ENCODE measurements around the gene EPHA3.

The EPHA3 gene

DNA sequence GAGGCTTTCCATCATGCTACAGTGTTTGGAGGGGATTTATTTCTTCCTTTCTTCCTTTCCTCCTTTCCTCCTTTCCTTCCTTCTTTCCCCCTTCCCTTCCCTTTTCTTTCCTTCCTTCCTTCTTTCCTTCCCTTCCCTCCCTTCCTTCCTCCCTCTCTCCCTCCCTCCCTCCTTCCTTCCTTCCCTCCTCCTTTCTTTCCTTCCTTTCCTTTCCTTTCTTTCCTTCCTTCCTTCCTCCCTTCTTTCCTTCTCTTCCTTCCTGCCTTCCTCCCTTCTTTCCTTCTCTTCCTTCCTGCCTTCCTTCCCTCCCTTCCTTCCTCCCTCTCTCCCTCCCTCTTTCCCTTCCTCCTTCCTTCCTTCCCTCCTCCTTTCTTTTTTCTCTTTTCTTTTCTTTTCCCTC is 127.2 kb downstream of the EPHA3 start:
- no peak for DNase-seq

- DNase-seq: no peak
Observed at GRCh38 chr3:89238846-89239245, 131.4 kb downstream of the EPHA3 start.

- no peak for DNase-seq
Observed at GRCh38 chr3:89239774-89240173, 132.4 kb downstream of the EPHA3 start.

GRCh38 chr3:89245612-89246011 is 138.2 kb downstream of the EPHA3 start:
- no peak for DNase-seq

DNA sequence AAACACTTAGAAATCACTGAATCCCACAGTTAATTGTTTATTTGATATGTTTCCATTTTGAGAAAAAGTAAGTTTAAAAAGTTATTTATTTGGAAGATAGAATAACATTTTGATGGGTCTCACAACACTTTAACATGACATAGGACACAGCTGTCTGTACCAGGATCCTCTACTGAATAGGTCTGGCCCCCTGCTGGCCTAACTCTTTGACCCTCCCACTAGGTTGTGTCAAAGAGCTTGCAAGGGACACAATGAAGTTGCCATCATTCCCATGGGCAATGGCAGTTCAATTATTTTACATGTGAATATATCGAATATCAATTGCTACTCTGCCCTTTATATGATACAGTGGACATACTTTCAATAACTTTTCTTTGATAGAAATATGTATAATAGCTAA is 138.9 kb downstream of the EPHA3 start:
- DNase-seq: no peak

DNA sequence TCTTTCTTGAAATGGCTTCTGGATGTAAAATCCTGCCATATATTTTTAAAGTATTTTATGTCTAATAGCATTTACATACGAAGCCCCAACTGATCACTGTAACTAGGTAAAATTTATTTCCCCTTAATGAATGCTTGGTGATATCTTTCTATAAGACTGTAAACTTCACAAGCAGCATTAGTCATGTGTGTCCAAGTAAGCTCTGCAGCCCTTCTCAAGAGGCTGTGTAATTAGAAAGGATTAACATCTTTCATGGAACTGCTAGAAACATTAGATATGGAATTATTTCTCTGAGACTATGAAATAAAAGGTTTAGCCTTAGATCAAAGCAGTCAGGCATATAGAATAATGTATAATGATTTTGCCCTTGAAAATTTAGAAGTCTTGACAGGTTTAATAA is 143.3 kb downstream of the EPHA3 start:
- DNase-seq: no peak

DNA sequence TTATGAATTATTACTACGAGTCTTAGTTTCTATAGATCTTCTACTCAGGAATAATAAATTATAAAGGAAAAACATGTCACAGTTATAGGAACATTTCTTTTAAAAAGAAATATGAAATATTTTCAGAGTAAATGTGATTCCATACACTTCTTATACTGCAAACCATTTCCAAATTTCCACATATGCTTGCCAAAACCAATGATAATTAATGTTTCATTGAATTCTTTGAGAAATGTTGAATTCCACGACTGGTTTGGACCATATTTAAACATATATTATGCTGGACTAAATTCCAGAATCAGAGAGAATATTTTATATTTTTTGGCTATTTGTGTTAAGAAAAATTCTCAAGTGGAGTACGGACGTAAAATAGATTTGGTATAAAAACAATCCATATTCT is 144.6 kb downstream of the EPHA3 start:
- DNase-seq: no peak

DNA sequence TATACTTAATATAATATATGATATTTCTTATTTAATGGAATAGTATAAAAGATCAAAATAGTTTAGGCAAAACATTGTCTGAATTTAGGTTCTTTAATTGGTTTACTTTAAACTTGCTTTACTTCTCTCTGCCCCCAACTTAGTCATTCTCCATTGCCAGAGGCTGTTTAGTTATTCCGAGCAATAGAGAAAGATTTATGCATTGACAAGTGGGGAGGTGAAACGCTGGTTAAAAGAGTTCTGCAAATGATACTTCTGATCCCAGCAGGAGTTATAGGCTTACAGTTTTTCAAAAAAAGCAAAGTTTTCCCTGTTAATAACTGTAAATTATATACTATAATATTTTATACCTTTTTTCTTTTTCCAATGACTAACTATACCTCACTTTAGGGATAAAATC is 145.4 kb downstream of the EPHA3 start:
- DNase-seq: no peak

DNA sequence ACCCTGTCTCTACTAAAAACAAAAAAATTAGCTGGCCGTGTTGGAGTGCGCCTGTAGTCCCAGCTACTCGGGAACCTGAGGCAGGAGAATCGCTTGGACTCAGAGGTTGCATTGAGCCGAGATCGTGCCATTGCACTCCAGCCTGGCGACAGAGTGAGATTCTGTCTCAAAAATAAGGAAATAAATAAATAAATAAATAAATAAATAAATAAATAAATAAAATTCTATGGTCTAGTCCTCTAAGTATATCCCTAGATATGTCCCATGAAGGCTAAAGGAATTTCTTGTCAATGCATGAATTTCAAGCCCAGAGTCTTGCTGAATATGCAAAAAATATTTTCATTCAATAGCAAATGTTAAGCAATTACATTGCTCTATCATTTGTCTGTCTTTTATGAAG is 149.0 kb downstream of the EPHA3 start:
- DNase-seq: no peak

- DNase-seq: no peak
Observed at GRCh38 chr3:89256882-89257281, 149.5 kb downstream of the EPHA3 start.

- no peak for DNase-seq
Observed at GRCh38 chr3:89260721-89261120, 153.3 kb downstream of the EPHA3 start.

DNA sequence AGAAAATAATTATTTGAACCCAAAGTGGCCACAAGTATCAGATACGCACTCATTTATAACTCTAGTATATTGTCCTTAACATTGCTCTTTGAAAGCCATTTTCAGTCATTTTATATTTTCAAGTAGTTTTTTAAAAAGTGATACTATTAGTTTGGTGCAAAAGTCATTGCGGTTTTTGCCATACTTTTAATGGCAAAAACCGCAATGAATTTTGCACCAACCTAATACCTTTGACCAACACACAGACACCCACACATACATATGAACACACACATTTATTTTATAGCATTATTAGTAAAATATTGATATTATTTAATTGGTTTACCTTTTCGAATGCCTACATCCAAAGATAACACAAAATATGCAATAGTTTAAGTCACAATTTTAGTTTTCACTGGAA is 154.3 kb downstream of the EPHA3 start:
- no peak for DNase-seq

- DNase-seq: no peak
Observed at GRCh38 chr3:89262309-89262929, 155.0 kb downstream of the EPHA3 start.

- no peak for DNase-seq
Observed at GRCh38 chr3:89264037-89264560, 156.7 kb downstream of the EPHA3 start.

GRCh38 chr3:89266074-89266473 is 158.7 kb downstream of the EPHA3 start:
- DNase-seq: no peak

DNA sequence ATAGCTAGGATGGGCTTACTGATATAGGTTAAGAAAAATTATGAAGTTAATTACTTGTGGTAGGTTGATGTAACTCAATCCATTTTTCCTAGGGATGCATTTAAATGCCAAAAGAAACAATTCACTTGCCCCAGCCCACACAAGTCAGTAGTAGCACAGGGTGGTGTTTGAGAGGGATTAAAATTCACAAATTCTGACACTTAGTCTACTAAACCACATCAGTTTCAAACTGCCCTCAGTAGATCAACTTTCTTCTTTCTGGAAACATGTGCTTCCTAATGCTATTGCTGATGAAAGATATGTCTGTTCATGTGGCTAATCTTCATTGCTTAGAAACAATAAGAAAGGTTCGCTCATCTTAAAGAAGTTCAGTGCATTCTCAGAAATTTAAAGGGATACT is 160.6 kb downstream of the EPHA3 start:
- DNase-seq: no peak

GRCh38 chr3:89270201-89270600 is 162.8 kb downstream of the EPHA3 start:
- DNase-seq: no peak

GRCh38 chr3:89275001-89275400 is 167.6 kb downstream of the EPHA3 start:
- no peak for DNase-seq

- no peak for DNase-seq
Observed at GRCh38 chr3:89276116-89276515, 168.7 kb downstream of the EPHA3 start.

DNA sequence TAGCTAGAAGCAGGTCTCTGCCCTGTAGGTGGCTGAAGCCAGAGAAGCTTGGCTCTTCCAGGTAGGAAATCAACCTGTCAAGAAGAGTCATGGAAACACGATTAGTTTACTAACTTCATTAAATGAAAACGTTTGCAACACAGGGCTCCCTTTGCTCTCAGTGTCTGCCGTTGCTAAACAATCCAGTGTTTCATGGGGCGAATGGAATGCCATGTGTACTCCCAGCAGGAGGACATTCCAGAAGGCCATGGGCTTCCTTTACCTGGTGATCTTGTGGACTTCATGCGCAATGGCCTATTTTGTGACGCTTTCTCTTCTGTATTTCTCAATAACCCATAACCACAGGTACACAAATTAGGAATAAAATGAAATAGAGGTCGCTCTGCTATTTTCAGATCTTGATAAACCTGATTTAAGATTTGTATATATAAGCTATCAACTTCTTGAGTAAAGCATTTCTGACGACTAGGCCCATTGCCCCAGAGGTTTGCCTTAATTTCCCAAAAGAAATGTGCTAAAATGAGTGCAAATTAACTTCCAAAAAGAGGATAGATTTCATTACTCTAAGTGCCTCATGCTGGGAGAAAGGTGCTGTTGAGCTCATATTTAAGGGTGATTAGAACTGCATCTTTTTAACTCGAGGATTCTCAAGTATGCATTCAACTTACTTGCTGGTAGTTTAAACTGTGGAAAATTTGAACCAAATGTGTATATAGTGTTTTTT is 171.0 kb downstream of the EPHA3 start:
- no peak for DNase-seq

DNA sequence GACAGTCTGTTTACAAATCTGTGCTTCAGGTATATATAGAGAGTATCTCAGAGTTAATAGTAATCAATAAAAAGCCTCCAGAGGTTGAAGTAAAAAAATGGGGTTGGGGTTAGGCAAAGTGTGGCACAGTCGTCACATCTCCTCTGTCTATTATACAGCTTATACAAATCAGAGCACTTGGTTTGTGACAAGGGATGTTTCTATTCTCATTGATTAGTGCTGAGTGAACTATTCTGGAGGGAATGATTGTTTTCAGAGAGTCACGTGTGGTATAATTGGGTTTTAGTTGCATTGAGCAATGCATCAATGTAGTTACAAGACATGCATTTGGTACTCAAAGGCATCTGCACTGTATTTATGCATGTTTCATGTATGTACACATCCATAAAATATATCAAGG is 172.9 kb downstream of the EPHA3 start:
- no peak for DNase-seq

DNA sequence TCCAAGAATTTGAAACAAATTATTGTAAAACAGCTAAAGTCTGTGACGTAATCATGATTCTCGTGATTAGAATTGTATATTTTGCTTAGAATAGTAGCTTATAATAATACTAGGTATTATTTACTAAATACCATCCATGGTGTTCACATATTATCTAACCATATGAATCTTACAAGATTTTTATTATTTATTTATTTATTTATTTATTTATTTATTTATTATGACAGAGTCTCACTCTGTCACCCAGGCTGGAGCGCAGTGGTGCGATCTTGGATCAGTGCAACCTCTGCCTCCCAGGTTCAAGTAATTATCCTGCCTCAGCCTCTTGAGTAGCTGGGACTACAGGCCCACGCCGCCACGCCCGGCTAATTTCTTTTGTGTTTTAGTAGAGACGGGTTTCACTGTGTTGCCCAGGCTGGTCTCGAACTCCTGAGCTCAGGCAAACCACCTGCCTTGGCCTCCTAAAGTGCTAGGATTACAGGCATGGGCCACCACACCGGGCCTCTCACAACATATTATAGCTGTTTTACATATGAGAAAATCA is 173.5 kb downstream of the EPHA3 start:
- no peak for DNase-seq

DNA sequence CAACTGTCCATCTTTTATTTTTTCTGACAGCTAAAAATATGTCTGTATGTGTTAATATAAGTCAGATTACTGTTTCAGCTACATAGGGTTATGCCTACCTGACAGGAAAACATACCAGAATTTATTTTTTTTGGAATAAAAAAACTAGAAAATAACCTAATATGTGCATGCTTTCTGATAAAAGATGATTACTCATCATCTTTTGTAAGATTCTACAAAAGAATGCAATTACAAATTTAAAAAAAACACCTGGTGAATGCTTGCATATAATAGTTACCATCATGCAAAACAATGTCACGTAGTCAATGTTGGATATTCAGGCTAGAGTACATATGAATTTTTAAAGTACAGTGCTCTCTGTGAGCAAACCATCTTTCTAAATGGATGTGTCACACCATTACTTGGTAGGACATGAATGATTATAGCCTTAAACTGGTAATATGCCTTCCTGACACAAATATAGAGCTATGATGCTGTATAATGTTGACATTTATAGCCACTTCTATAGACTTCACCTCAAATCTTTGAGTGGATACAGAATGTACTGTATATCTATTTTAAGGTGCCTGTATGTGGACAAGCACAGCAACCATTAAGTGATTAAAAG is 180.6 kb downstream of the EPHA3 start:
- DNase-seq: no peak

DNA sequence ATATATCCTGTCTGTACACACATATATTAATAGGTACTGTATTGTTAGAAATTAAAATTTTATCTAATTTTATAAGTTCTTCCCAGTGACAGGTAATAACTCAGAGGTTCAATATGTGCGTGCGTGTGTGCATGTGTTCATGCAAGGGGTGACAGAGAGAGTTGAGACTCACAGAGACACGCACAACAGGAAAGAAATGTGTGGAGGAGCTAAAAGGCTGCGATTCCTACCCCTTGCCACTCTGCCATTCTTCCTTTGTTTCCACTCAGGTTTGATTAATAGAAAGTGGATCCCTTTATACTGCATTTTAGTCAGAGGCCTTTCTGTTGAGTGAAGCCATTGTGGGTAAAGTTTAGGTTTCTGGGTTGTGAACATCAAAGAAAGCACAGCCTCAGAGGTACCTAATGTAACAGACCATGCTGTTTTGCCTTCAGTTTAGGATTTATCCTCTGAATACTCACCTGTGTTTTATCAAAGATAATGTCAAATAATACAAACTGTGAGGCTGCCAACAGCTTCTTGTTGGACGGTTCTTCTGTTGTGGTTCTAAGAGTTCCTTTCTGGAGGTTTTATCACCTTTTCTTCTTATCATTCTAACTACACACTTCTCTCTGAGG is 182.3 kb downstream of the EPHA3 start:
- no peak for DNase-seq
